ENCODE data around the gene ZFAND3.

The ZFAND3 gene

GRCh38 chr6:37830225-37830624 is 10.7 kb downstream of the ZFAND3 start:
- no peak for DNase-seq

- DNase-seq, result no peak
Observed at GRCh38 chr6:37831457-37831856, 11.9 kb downstream of the ZFAND3 start.

DNA sequence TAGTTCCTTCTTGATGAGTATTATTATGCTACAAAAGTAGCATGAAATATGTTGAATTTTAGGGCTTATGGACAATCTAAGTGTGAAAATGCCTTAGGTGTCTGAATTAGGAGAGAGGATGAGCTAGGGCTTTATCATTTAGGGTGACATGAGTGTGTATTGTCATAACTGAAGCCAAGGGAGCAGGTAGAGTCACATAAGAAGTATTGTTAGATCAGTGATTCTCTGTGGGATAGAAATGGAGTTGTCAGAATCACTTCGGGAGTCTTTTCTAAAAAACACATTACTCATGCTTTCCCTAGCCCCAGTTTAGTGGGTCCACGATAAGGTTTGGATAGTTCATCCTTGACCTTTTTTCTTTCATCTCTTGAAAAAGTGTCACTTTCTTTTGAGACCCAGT is 16.4 kb downstream of the ZFAND3 start:
- no peak for DNase-seq

DNA sequence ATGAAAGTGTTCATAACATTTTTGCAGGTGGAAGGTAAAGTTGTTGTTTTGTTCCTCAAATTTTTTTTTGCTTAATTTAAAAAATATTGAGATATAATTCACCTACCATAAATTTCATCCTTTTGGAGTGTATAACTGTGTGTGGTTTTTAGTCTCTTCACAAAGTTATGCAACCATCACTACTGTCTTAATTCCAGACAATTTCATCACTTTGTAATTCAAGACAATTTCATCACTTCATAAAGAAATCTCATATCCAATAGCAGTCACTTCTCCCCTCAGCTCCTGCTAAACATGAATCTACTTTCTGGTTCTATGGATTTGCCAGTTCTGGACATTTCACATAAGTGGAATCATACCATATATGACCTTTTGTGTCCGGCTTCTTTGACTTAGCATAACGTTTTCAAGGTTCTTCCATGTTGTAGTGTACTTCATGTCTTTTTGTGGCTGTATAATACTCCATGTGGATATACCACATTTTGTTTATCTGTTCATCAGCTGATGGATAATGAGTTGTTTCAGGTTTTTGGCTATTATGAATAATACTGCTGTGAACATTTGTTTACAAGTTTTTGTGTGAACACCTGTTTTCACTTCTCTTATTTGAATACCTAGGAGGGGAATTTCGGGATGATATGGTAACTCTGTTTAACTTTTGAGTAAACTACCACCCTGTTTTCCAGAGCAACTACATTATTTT is 18.8 kb downstream of the ZFAND3 start:
- peak; percentile 75 for DNase-seq

DNA sequence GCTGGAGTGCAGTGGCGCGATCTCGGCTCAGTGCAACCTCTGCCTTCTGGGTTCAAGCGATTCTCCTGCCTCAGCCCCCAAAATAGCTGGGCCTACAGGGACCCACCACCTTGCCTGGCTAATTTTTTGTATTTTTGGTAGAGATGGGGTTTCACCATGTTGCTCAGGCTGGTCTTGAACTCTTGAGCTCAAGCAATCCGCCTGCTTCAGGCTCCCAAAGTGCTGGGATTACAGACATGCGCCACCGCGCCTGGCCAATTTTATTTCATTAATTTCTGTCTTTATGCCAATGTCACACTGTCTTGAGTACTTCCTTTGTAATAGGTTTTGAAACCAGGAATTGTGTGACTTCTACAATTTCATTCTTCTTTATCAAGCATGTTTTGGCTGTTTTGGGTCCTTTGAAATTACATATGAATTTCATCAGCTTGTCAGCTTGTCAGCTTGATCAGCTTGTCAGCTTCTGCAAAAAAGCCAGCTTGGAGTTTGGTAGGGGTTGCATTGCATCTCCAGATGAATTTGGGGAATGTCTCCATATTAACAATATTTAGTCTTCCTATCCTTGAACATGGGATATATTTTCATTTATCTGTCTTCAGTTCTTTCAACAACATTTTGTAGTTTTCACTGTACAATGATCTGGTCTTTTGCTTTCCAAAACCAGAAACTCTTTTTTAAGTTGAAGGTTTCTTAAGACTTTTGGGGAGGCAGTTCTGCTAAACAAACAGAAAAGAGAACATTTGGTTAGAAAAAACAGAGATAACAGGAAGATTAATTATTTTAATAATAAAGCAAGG is 20.8 kb downstream of the ZFAND3 start:
- peak; percentile 19 to 41 for DNase-seq

- DNase-seq, result peak; percentile 65 to 66
Observed at GRCh38 chr6:37840940-37841300, 21.4 kb downstream of the ZFAND3 start.

- no peak for DNase-seq
Observed at GRCh38 chr6:37845026-37845911, 25.7 kb downstream of the ZFAND3 start.

- DNase-seq, result no peak
Observed at GRCh38 chr6:37845930-37846329, 26.4 kb downstream of the ZFAND3 start.

DNA sequence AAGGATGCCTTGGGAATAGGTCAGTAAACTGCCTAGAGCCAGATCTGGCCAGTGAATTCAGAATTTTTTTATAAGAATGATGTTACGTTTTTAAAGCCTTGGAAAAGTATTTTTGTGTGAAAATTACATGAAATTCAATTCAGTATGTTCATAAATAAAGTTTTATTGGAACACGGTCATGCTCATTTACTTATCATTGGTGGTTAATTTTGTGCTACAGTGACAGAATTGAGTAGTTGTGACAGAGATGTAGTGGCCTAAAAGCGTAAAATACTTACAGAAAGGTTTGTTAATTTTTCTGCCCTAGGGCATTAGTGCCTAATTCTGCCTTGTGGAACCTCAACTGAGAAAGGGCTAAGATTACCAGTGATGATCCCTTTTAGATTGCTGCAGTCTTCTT is 28.2 kb downstream of the ZFAND3 start:
- DNase-seq, result no peak

DNA sequence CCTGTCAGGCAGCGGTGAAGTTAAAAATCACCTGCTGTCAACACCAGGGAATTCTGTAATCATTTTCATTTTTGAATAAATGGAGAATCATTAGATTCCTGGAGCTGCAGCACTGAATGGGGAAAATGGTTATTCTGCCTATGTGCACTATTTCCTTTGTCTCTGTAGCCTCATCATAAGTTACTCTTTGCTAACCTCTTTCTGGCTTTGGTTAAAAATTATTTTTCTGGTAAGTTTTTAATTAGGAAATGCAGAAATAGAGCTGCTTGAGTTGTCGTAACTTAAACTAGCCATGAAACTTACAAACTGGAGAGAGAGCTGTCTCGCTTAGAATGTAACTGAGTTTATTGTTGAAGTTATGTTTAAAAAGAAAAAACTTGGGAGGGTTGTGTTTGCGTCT is 28.8 kb downstream of the ZFAND3 start:
- no peak for DNase-seq

- no peak for DNase-seq
Observed at GRCh38 chr6:37850260-37850659, 30.7 kb downstream of the ZFAND3 start.

- no peak for DNase-seq
Observed at GRCh38 chr6:37850728-37851285, 31.3 kb downstream of the ZFAND3 start.

DNA sequence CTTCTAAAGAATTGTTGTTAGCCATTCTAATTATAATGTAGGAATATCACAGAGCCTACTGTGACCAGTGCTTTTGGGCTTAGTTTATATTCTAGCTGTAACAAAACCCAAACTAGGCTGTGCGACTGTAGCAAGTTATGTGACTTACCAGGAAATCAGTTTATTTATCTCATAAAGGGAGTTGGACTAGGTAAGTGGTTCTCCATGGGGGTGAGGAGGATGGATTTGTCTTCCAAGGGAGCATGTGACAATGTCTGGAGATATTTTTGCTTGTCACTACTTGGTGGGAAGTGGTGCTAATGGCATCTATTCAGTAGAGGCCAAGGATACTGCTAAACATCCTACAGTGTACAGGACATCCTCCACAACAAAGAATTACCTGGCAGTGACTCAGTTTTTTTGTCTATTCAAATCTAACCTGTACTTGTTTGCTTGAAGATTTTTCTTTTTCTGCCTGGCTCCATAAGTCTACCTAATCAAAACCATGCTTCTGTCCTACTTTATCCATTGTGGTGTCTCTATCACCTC is 32.5 kb downstream of the ZFAND3 start:
- DNase-seq, result no peak

DNA sequence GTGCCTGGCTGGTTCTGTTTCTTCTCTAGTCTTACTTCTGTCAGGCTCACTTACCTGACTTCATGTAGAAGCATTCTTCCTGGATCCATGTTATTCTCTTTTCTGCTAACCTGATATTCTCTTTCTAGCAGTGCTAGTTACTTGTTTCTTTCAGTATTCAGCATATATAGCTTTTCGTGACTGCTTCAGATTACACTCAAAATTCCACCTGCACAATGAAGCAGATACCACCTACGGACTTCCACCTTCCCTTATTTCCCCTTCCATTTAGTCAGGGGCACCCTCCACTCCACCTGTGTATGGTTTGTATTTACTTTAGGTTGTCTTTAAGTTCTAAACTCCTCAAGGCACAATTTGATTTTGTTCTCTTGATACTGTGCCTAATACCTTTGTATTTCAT is 36.8 kb downstream of the ZFAND3 start:
- no peak for DNase-seq

DNA sequence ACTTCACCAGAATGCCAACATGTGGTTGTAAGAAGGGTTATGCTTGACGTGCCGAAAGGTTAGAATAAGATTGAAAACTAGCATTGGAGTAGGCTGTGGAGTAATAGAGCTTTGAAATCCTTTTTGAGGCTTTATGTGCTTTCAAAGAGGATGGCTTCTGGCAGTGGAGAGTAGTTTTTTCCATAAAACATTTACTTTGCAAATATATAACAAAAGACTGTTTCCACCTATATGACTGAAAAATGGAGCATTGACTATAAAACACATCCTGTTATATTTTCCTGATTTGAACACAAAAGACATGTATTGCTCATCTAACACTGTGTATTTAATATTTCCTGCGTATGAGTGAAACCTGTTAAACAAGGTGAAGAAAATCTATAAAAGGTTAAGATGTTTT is 38.8 kb downstream of the ZFAND3 start:
- DNase-seq, result no peak

- DNase-seq, result peak; percentile 76 to 91
Observed at GRCh38 chr6:37860226-37860839, 40.8 kb downstream of the ZFAND3 start.

DNA sequence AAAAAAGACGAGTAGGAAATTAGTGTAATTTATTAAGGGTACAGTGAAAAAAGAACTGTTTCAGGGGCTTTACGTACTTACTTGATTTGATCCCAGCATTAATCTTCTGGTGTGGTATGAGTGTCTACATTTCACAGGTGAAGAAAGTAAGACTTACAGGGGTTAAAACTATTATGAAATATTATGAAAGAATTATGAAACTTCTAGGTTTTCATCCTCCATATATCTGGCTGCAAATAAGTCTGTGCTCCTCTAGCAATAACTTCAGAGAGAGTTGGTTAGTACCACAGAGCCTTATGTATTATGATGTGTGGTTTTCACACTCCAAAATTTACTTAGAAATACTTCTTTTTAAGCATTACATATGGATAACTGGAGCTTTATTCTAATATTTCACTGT is 41.9 kb downstream of the ZFAND3 start:
- DNase-seq, result no peak

DNA sequence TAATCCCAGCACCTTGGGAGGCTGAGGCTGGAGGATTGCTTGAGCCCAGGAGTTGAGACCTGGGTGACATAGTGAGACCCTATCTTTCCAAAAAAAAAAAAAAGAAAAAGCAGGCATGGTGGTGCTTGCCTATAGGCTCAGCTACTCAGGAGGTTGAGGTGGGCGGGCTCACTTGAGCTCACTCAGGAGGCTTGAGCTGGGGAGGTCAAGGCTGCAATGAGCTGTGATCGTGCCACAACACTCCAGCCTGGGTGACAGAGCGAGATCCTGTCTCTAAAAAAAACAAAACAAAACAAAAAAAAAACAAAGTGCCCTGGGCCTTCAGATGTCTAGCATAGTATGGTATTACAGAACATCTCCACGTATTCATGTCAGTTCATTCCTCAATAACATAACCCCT is 42.9 kb downstream of the ZFAND3 start:
- DNase-seq, result no peak

GRCh38 chr6:37862992-37863391 is 43.5 kb downstream of the ZFAND3 start:
- no peak for DNase-seq

- DNase-seq, result no peak
Observed at GRCh38 chr6:37864250-37864649, 44.7 kb downstream of the ZFAND3 start.

- peak in 1 of 2 donors; percentile 51 for DNase-seq
Observed at GRCh38 chr6:37865504-37865903, 46.0 kb downstream of the ZFAND3 start.

Measured in inflammatory macrophage treated with lipopolysaccharide for 1 hour (primary cell).